H1 (cell line): Measurements from ENCODE around the gene ABI1. TPM values are rescaled to one million over a fixed set of nuclear protein-coding genes. Genes with fewer than 3 reads are reported as not detected.

ENCODE experiments used
- CEBPB ChIP-seq: IDR thresholded peaks from 2 replicates; pipeline ENCODE4 v1.6.1; 2012; ENCODE audit warnings: low read depth, low read length
- JUND ChIP-seq: IDR thresholded peaks from 2 replicates; pipeline ENCODE4 v1.6.1; 2011; ENCODE audit warnings: mild to moderate bottlenecking, improper control_type of control experiment, low read length
- SIX5 ChIP-seq: IDR thresholded peaks from 2 replicates; pipeline ENCODE4 v1.6.1; 2011; ENCODE audit warnings: mild to moderate bottlenecking, low read depth, low read length
- polyA plus RNA-seq, 7 experiments: library from polyadenylated mRNA; depleted of rRNA in 3 of 7; stranded (reverse) in 5 of 7; unstranded in 2 of 7; fragments of >200 nt in 5 of 7; fragments of 200-250 nt in 2 of 7; gene quantifications; 1 replicate in 5 of 7; 2 replicates in 1 of 7; 4 replicates in 1 of 7; pipeline versions ENCODE4 v1.2.1 to v1.2.3, GENCODE V29; 2011 to 2013; ENCODE audit warnings: missing spikeins in 2 of 7, mixed read lengths in 2 of 7
- total RNA-seq: library from RNA; stranded (reverse); fragmentation: NEBNext Ultra II Directional; extraction: Animal tissue kit (Norgen Biotek cat#: 25700); gene quantifications from 2 replicates; pipeline ENCODE4 v1.2.1, GENCODE V29; 2021
- TF ChIP-seq, protein P1 (sequence below): fragments of 300-600 bp; sonication (generic); IDR thresholded peaks from 2 replicates; pipeline ENCODE4 v1.7.1; 2012; ENCODE audit warnings: low read length, moderate library complexity, mild to moderate bottlenecking, inconsistent platforms; ENCODE audit not compliant: insufficient replicate concordance

ABI1 gene
- total and polyA plus RNA-seq, 2 of the 8 experiments (the other 6 are each of a cell fraction or from before 2014, with no cell fraction given): 35.4 to 37.0 TPM

DNA sequence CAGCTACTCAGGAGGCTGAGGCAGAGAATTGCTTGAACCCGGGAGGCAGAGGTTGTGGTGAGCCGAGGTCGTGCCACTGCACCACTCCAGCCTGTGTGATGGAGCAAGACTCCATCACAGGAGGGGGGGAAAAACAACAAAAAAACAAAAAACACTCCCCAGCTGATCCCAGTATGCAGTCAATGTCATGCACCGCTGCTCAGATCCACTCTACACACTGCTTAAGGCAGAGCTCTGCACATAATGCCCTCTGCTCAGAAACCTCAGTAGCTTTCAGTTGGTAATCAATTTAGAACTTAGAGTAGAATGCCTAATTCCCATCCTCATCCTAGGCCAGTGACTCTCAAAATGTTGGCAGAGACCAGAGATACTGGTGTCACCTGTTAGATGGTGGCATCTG is 119.4 kb downstream of the ABI1 start (continued):
- TF ChIP-seq, protein P1, sequence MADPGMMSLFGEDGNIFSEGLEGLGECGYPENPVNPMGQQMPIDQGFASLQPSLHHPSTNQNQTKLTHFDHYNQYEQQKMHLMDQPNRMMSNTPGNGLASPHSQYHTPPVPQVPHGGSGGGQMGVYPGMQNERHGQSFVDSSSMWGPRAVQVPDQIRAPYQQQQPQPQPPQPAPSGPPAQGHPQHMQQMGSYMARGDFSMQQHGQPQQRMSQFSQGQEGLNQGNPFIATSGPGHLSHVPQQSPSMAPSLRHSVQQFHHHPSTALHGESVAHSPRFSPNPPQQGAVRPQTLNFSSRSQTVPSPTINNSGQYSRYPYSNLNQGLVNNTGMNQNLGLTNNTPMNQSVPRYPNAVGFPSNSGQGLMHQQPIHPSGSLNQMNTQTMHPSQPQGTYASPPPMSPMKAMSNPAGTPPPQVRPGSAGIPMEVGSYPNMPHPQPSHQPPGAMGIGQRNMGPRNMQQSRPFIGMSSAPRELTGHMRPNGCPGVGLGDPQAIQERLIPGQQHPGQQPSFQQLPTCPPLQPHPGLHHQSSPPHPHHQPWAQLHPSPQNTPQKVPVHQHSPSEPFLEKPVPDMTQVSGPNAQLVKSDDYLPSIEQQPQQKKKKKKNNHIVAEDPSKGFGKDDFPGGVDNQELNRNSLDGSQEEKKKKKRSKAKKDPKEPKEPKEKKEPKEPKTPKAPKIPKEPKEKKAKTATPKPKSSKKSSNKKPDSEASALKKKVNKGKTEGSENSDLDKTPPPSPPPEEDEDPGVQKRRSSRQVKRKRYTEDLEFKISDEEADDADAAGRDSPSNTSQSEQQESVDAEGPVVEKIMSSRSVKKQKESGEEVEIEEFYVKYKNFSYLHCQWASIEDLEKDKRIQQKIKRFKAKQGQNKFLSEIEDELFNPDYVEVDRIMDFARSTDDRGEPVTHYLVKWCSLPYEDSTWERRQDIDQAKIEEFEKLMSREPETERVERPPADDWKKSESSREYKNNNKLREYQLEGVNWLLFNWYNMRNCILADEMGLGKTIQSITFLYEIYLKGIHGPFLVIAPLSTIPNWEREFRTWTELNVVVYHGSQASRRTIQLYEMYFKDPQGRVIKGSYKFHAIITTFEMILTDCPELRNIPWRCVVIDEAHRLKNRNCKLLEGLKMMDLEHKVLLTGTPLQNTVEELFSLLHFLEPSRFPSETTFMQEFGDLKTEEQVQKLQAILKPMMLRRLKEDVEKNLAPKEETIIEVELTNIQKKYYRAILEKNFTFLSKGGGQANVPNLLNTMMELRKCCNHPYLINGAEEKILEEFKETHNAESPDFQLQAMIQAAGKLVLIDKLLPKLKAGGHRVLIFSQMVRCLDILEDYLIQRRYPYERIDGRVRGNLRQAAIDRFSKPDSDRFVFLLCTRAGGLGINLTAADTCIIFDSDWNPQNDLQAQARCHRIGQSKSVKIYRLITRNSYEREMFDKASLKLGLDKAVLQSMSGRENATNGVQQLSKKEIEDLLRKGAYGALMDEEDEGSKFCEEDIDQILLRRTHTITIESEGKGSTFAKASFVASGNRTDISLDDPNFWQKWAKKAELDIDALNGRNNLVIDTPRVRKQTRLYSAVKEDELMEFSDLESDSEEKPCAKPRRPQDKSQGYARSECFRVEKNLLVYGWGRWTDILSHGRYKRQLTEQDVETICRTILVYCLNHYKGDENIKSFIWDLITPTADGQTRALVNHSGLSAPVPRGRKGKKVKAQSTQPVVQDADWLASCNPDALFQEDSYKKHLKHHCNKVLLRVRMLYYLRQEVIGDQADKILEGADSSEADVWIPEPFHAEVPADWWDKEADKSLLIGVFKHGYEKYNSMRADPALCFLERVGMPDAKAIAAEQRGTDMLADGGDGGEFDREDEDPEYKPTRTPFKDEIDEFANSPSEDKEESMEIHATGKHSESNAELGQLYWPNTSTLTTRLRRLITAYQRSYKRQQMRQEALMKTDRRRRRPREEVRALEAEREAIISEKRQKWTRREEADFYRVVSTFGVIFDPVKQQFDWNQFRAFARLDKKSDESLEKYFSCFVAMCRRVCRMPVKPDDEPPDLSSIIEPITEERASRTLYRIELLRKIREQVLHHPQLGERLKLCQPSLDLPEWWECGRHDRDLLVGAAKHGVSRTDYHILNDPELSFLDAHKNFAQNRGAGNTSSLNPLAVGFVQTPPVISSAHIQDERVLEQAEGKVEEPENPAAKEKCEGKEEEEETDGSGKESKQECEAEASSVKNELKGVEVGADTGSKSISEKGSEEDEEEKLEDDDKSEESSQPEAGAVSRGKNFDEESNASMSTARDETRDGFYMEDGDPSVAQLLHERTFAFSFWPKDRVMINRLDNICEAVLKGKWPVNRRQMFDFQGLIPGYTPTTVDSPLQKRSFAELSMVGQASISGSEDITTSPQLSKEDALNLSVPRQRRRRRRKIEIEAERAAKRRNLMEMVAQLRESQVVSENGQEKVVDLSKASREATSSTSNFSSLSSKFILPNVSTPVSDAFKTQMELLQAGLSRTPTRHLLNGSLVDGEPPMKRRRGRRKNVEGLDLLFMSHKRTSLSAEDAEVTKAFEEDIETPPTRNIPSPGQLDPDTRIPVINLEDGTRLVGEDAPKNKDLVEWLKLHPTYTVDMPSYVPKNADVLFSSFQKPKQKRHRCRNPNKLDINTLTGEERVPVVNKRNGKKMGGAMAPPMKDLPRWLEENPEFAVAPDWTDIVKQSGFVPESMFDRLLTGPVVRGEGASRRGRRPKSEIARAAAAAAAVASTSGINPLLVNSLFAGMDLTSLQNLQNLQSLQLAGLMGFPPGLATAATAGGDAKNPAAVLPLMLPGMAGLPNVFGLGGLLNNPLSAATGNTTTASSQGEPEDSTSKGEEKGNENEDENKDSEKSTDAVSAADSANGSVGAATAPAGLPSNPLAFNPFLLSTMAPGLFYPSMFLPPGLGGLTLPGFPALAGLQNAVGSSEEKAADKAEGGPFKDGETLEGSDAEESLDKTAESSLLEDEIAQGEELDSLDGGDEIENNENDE: no peak
- TF ChIP-seq JUND (no peak), CEBPB (no peak), SIX5 (no peak)
- TF ChIP-seq, all 59 proteins: peak for 0
